Large intestine (tissue), 3 donors: ENCODE measurements around the gene SPINDOC. TPM values are rescaled to one million over a fixed set of nuclear protein-coding genes. Genes with fewer than 3 reads are reported as not detected.

ENCODE experiments used
- DNase-seq, 2 donors: peaks; one replicate each; pipeline versions ENCODE4 v3.0.0 to v3.0.0-alpha.2; 2013
- H3K27ac ChIP-seq: one replicate; pipeline ENCODE4 v1.5.1; 2013; ENCODE audit warnings: low read length
- H3K27me3 ChIP-seq: 2 replicates; pipeline ENCODE4 v1.6.1; 2013; ENCODE audit warnings: low read length; ENCODE audit not compliant: control insufficient read depth, insufficient read depth
- H3K36me3 ChIP-seq: 2 replicates; pipeline ENCODE4 v1.6.1; 2013; ENCODE audit warnings: low read length; ENCODE audit not compliant: control insufficient read depth, insufficient read depth
- H3K4me1 ChIP-seq: one replicate; pipeline ENCODE4 v1.6.1; 2013; ENCODE audit warnings: low read length; ENCODE audit not compliant: control insufficient read depth, insufficient read depth
- H3K4me3 ChIP-seq: one replicate; pipeline ENCODE4 v1.5.1; 2013; ENCODE audit warnings: low read length
- H3K9me3 ChIP-seq: one replicate; pipeline ENCODE4 v1.6.1; 2013; ENCODE audit warnings: mild to moderate bottlenecking, low read depth, low read length, moderate library complexity; ENCODE audit not compliant: control insufficient read depth
- WGBS: methylation state at CpG from one replicate; pipeline ENCODE4 v1.1.5; 2013; ENCODE audit warnings: low lambda C conversion rate; ENCODE audit not compliant: insufficient coverage; 5-methylcytosine and 5-hydroxymethylcytosine counted together
- polyA plus RNA-seq: library from polyadenylated mRNA; unstranded; fragments of 120-200 nt; gene quantifications from one replicate; pipeline ENCODE4 v1.2.1, GENCODE V29; 2013

Gene SPINDOC
- polyA plus RNA-seq, 1 donor, result 21.9 TPM

DNA sequence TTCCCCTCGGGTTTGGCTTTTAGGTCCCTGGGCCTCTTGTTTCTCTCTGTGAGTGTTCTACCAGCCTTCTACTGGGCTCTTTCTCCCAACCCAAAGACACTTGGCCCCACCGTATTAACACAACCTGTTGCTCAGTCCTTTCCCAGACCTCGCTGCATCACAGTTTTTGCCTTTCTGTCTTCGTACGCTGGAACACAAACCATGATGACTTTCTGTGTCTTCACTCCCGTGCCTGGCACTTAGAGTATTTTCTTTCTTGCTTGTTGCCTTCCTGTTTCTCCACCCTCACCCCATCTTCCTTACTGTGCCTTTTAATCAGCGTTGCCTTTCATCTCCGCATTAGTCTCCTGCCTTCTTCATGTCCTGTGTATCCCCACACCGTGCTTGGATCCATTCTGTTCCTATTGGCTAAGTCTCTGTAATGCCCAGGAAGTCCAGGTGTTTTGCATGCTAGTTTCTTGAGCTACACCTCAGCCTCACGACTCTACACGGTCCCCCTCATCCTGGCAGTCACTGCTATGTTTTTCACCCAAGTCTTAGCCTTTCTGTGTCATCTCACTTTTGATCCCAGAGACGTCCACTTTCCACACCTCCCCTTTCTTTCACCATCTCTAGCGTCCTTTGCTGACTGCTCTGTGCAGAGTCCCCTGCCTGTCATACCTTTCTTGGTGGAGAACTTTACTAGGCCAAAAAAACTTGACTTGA lies 27.3 kb downstream of the SPINDOC start:
- Histone ChIP-seq H3K4me1 (peaks cover 39% of the 10 kb centered on the region), H3K4me3 (peak overlapping the region; percentile 93), H3K9me3 (no peaks in the 10 kb centered on the region), H3K27me3 (no peaks in the 10 kb centered on the region), H3K36me3 (peaks cover 15% of the 10 kb centered on the region), H3K27ac (peak overlapping the region; percentile 81)
- 7% methylated on average over 8 of the region's 13 CpGs for WGBS
- DNase-seq, result peak in 1 of 2 donors; percentile 45

- no peaks in the 10 kb centered on the region for H3K27me3 ChIP-seq
- no peaks in the 10 kb centered on the region for H3K9me3 ChIP-seq
- no CpG with 5 or more reads among the region's 3 CpGs for WGBS
- H3K36me3 ChIP-seq, result peaks cover 15% of the 10 kb centered on the region
- H3K4me3 ChIP-seq, result peak overlapping the region; percentile 93
- peaks cover 45% of the 10 kb centered on the region for H3K4me1 ChIP-seq
- peak in 1 of 2 donors; percentile 45 for DNase-seq
- peak overlapping the region; percentile 81 for H3K27ac ChIP-seq
These were observed 28.3 kb downstream of the SPINDOC start for GRCh38 chr11:63841554-63841953.

- WGBS, result no CpG with 5 or more reads among the region's 1 CpG
- Histone ChIP-seq H3K27me3 (no peaks in the 10 kb centered on the region), H3K4me3 (no peak overlapping the region), H3K4me1 (peaks cover 45% of the 10 kb centered on the region), H3K27ac (peak overlapping the region; percentile 57), H3K36me3 (peaks cover 15% of the 10 kb centered on the region), H3K9me3 (no peaks in the 10 kb centered on the region)
- peak in 1 of 2 donors; percentile 69 for DNase-seq
These were observed 29.8 kb downstream of the SPINDOC start for GRCh38 chr11:63843041-63843440.

- DNase-seq, result no peak
- peaks cover 45% of the 10 kb centered on the region for H3K4me1 ChIP-seq
These were observed 31.6 kb downstream of the SPINDOC start for GRCh38 chr11:63844836-63845235.

DNA sequence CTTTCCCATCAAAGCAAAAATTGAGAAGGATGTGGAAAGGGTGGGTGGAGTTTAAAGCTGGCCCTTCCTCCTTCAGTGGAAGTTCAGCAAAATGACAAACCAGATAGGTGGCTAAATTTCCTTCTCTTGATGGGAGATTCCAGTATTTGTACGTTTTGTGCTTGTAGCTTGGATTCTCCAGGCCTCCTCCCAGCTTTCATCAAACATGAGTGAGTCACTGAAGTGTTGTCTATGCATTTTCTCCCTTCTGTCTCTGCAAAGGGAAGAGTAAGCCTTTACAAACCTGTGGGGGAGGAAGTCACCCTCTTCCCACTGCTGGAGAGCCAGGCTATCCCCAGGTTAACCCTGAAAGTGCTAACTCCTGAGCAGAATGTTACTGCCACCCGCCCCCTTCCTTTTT lies 32.0 kb downstream of the SPINDOC start:
- no peak overlapping the region for H3K27ac ChIP-seq
- no CpG with 5 or more reads among the region's 2 CpGs for WGBS
- H3K9me3 ChIP-seq, result no peaks in the 10 kb centered on the region
- peaks cover 45% of the 10 kb centered on the region for H3K4me1 ChIP-seq
- H3K4me3 ChIP-seq, result no peak overlapping the region
- H3K36me3 ChIP-seq, result peaks cover 25% of the 10 kb centered on the region
- no peak for DNase-seq
- no peaks in the 10 kb centered on the region for H3K27me3 ChIP-seq

More at GRCh38 chr11:63844836-63845235, 31.6 kb downstream of the SPINDOC start:
- Histone ChIP-seq H3K4me3 (no peak overlapping the region), H3K27me3 (no peaks in the 10 kb centered on the region), H3K27ac (no peak overlapping the region), H3K36me3 (peaks cover 25% of the 10 kb centered on the region), H3K9me3 (no peaks in the 10 kb centered on the region)
- no CpG with 5 or more reads among the region's 4 CpGs for WGBS

GRCh38 chr11:63845911-63846310 lies 32.7 kb downstream of the SPINDOC start:
- no CpG with 5 or more reads among the region's 7 CpGs for WGBS
- H3K4me1 ChIP-seq, result peaks cover 50% of the 10 kb centered on the region
- no peak for DNase-seq
- no peaks in the 10 kb centered on the region for H3K27me3 ChIP-seq
- no peak overlapping the region for H3K27ac ChIP-seq
- H3K4me3 ChIP-seq, result no peak overlapping the region
- no peaks in the 10 kb centered on the region for H3K9me3 ChIP-seq
- H3K36me3 ChIP-seq, result peaks cover 25% of the 10 kb centered on the region

DNA sequence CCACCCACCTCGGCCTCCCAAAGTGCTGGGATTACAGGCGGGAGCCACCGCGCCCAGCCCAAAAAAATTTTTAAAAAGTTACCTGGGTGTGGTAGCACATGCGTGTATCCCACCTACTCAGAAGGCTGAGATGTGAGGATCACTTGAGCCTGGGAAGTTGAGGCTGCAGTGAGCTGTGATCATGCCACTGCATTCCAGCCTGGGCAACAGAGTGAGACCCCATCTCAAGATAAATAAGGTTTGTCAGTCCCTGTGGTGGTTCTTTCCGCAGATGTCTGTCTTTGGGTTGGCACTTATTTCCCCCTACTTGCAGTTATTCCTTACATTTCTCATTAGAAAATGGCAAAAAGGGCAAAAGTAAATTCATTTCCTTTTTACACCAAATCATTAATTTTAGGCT lies 33.6 kb downstream of the SPINDOC start:
- no peak overlapping the region for H3K4me3 ChIP-seq
- H3K4me1 ChIP-seq, result peaks cover 53% of the 10 kb centered on the region

GRCh38 chr11:63847363-63847762 lies 34.1 kb downstream of the SPINDOC start:
- Histone ChIP-seq H3K27ac (peak overlapping the region; percentile 81), H3K36me3 (peaks cover 20% of the 10 kb centered on the region), H3K4me3 (no peak overlapping the region), H3K9me3 (no peaks in the 10 kb centered on the region), H3K27me3 (no peaks in the 10 kb centered on the region), H3K4me1 (peaks cover 51% of the 10 kb centered on the region)
- WGBS, result no CpG with 5 or more reads among the region's 3 CpGs
- DNase-seq, result peak in 1 of 2 donors; percentile 37

More for the DNA sequence above, 33.6 kb downstream of the SPINDOC start:
- 100% methylated on average over 1 of the region's 6 CpGs for WGBS
- Histone ChIP-seq H3K27ac (peak overlapping the region; percentile 81), H3K36me3 (peaks cover 21% of the 10 kb centered on the region), H3K27me3 (no peaks in the 10 kb centered on the region), H3K9me3 (no peaks in the 10 kb centered on the region)
- DNase-seq, result no peak

DNA sequence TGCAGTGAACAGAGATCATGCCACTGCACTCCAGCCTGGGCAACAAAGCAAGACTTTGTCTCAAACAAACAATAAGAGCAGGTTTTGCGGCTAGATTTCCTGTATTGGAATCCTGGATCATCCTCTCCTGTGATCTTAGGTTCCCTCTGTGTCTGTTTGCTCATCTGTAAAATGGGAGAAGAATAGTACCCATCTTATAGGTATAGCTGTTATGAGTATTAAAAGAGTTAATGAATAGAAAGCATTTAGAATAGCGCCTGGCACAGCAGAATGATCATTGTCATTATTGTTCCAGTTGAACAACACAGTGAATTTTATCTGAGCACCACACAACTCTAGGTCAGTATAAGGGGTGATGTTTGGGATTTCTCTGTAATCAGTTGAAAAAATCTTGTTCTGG lies 36.4 kb downstream of the SPINDOC start:
- no peak overlapping the region for H3K27ac ChIP-seq
- H3K4me1 ChIP-seq, result peaks cover 39% of the 10 kb centered on the region
- no peaks in the 10 kb centered on the region for H3K27me3 ChIP-seq
- no CpG with 5 or more reads among the region's 2 CpGs for WGBS
- H3K36me3 ChIP-seq, result peaks cover 14% of the 10 kb centered on the region
- H3K9me3 ChIP-seq, result no peaks in the 10 kb centered on the region
- no peak for DNase-seq
- H3K4me3 ChIP-seq, result no peak overlapping the region

- Histone ChIP-seq H3K27me3 (no peaks in the 10 kb centered on the region), H3K4me1 (peaks cover 42% of the 10 kb centered on the region), H3K36me3 (peaks cover 16% of the 10 kb centered on the region), H3K27ac (peak overlapping the region; percentile 89), H3K9me3 (no peaks in the 10 kb centered on the region), H3K4me3 (no peak overlapping the region)
- WGBS, result no CpG with 5 or more reads among the region's 5 CpGs
- DNase-seq, result peak; percentile 61 to 82
These were observed 37.7 kb downstream of the SPINDOC start for GRCh38 chr11:63850920-63851319.

GRCh38 chr11:63851364-63851763 lies 38.1 kb downstream of the SPINDOC start:
- no peak overlapping the region for H3K4me3 ChIP-seq
- H3K9me3 ChIP-seq, result no peaks in the 10 kb centered on the region
- no peaks in the 10 kb centered on the region for H3K27me3 ChIP-seq
- WGBS, result 7% methylated on average over 1 of the region's 2 CpGs
- peaks cover 43% of the 10 kb centered on the region for H3K4me1 ChIP-seq
- DNase-seq, result peak in 1 of 2 donors; percentile 62
- H3K27ac ChIP-seq, result peak overlapping the region; percentile 89
- H3K36me3 ChIP-seq, result peaks cover 16% of the 10 kb centered on the region
